Rectal smooth muscle tissue (tissue), 1 donor: ENCODE measurements around the gene GPC1.

ENCODE experiments used
- H3K27ac ChIP-seq: one replicate; pipeline ENCODE4 v1.7.0; 2013; ENCODE audit warnings: low read depth, low read length, inconsistent platforms
- H3K27me3 ChIP-seq: one replicate; pipeline ENCODE4 v1.7.0; 2013; ENCODE audit warnings: low read length; ENCODE audit not compliant: control insufficient read depth, insufficient read depth
- H3K36me3 ChIP-seq: one replicate; pipeline ENCODE4 v1.7.0; 2013; ENCODE audit warnings: low read length; ENCODE audit not compliant: control insufficient read depth, insufficient read depth
- H3K4me1 ChIP-seq: one replicate; pipeline ENCODE4 v1.7.0; 2013; ENCODE audit warnings: low read length; ENCODE audit not compliant: control insufficient read depth, insufficient read depth
- H3K4me3 ChIP-seq: one replicate; pipeline ENCODE4 v1.7.0; 2013; ENCODE audit warnings: low read length
- H3K9ac ChIP-seq: one replicate; pipeline ENCODE4 v1.7.0; 2013; ENCODE audit warnings: low read length

The GPC1 gene

GRCh38 chr2:240423788-240424191 is 11.7 kb upstream of the GPC1 start:
- Histone ChIP-seq H3K27ac (no peak overlapping the region), H3K9ac (no peak overlapping the region), H3K36me3 (no peaks in the 10 kb centered on the region), H3K27me3 (no peaks in the 10 kb centered on the region), H3K4me3 (no peak overlapping the region), H3K4me1 (no peaks in the 10 kb centered on the region)

- Histone ChIP-seq H3K9ac (no peak overlapping the region), H3K27ac (no peak overlapping the region), H3K36me3 (no peaks in the 10 kb centered on the region), H3K4me3 (no peak overlapping the region), H3K4me1 (no peaks in the 10 kb centered on the region), H3K27me3 (no peaks in the 10 kb centered on the region)
These were observed 10.9 kb upstream of the GPC1 start for GRCh38 chr2:240424341-240425235.

- no peak overlapping the region for H3K27ac ChIP-seq
- no peaks in the 10 kb centered on the region for H3K4me1 ChIP-seq
- H3K9ac ChIP-seq = no peak overlapping the region
- H3K4me3 ChIP-seq = no peak overlapping the region
- no peaks in the 10 kb centered on the region for H3K27me3 ChIP-seq
- no peaks in the 10 kb centered on the region for H3K36me3 ChIP-seq
These were observed 10.2 kb upstream of the GPC1 start for GRCh38 chr2:240425236-240425615.

GRCh38 chr2:240425697-240426096 is 9.8 kb upstream of the GPC1 start:
- Histone ChIP-seq H3K36me3 (no peaks in the 10 kb centered on the region), H3K9ac (no peak overlapping the region), H3K4me1 (no peaks in the 10 kb centered on the region), H3K4me3 (no peak overlapping the region), H3K27me3 (no peaks in the 10 kb centered on the region), H3K27ac (no peak overlapping the region)

- H3K4me1 ChIP-seq = no peaks in the 10 kb centered on the region
- H3K27ac ChIP-seq = no peak overlapping the region
- no peaks in the 10 kb centered on the region for H3K27me3 ChIP-seq
- H3K9ac ChIP-seq = no peak overlapping the region
- H3K4me3 ChIP-seq = no peak overlapping the region
- no peaks in the 10 kb centered on the region for H3K36me3 ChIP-seq
These were observed 8.4 kb upstream of the GPC1 start for GRCh38 chr2:240426845-240427721.

GRCh38 chr2:240427729-240428128 is 7.7 kb upstream of the GPC1 start:
- Histone ChIP-seq H3K27ac (no peak overlapping the region), H3K4me1 (no peaks in the 10 kb centered on the region), H3K4me3 (no peak overlapping the region), H3K27me3 (no peaks in the 10 kb centered on the region), H3K36me3 (no peaks in the 10 kb centered on the region), H3K9ac (no peak overlapping the region)

- no peak overlapping the region for H3K9ac ChIP-seq
- H3K4me1 ChIP-seq = no peaks in the 10 kb centered on the region
These were observed 7.2 kb upstream of the GPC1 start for GRCh38 chr2:240428245-240428644.

GRCh38 chr2:240429341-240429871 is 6.1 kb upstream of the GPC1 start:
- no peak overlapping the region for H3K9ac ChIP-seq
- no peak overlapping the region for H3K27ac ChIP-seq
- H3K4me3 ChIP-seq = no peak overlapping the region
- H3K27me3 ChIP-seq = no peaks in the 10 kb centered on the region
- no peaks in the 10 kb centered on the region for H3K36me3 ChIP-seq
- H3K4me1 ChIP-seq = peaks cover 3% of the 10 kb centered on the region

More at GRCh38 chr2:240428245-240428644, 7.2 kb upstream of the GPC1 start:
- H3K36me3 ChIP-seq = no peaks in the 10 kb centered on the region
- no peak overlapping the region for H3K4me3 ChIP-seq
- H3K27ac ChIP-seq = no peak overlapping the region
- H3K27me3 ChIP-seq = no peaks in the 10 kb centered on the region

- peaks cover 3% of the 10 kb centered on the region for H3K4me1 ChIP-seq
- H3K4me3 ChIP-seq = no peak overlapping the region
- H3K27me3 ChIP-seq = no peaks in the 10 kb centered on the region
- no peaks in the 10 kb centered on the region for H3K36me3 ChIP-seq
- H3K9ac ChIP-seq = no peak overlapping the region
- H3K27ac ChIP-seq = no peak overlapping the region
These were observed 5.5 kb upstream of the GPC1 start for GRCh38 chr2:240429872-240430491.

GRCh38 chr2:240430595-240430994 is 4.9 kb upstream of the GPC1 start:
- Histone ChIP-seq H3K27ac (no peak overlapping the region), H3K4me1 (peaks cover 3% of the 10 kb centered on the region), H3K9ac (no peak overlapping the region), H3K27me3 (no peaks in the 10 kb centered on the region), H3K36me3 (no peaks in the 10 kb centered on the region), H3K4me3 (no peak overlapping the region)

- Histone ChIP-seq H3K36me3 (no peaks in the 10 kb centered on the region), H3K27me3 (no peaks in the 10 kb centered on the region), H3K4me3 (no peak overlapping the region), H3K27ac (no peak overlapping the region), H3K4me1 (peaks cover 3% of the 10 kb centered on the region), H3K9ac (no peak overlapping the region)
These were observed 4.2 kb upstream of the GPC1 start for GRCh38 chr2:240431271-240431660.
